SK-N-SH (cell line): Measurements from ENCODE around the gene MLLT1.

ENCODE experiments used
- CHD2 ChIP-seq: fragments of 150-350 bp; IDR thresholded peaks from 2 replicates; pipeline ENCODE4 v1.6.1; 2018; ENCODE audit warnings: low read length; ENCODE audit not compliant: partially characterized antibody
- EP300 ChIP-seq, 2 experiments: IDR thresholded peaks; 2 replicates each; pipeline versions ENCODE4 v1.4.0 to v1.6.1; 2012; ENCODE audit warnings: borderline replicate concordance in 1 of 2, low read depth in 1 of 2, low read length in 1 of 2
- EZH2phosphoT487 ChIP-seq: fragments of 200-600 bp; sonication (generic); IDR thresholded peaks from 2 replicates; pipeline ENCODE4 v1.6.1; 2017; ENCODE audit warnings: low read depth, mixed run types, mild to moderate bottlenecking, antibody characterized with exemption, moderate library complexity, borderline replicate concordance
- JUND ChIP-seq: IDR thresholded peaks from 2 replicates; pipeline ENCODE4 v1.4.0; 2012
- POLR2AphosphoS5 ChIP-seq: IDR thresholded peaks from 2 replicates; pipeline ENCODE4 v1.6.1; 2012; ENCODE audit warnings: low read depth, low read length
- SIN3A ChIP-seq: IDR thresholded peaks from 2 replicates; pipeline ENCODE4 v1.6.1; 2012; ENCODE audit warnings: low read depth, mild to moderate bottlenecking, low read length, moderate library complexity, borderline replicate concordance
- TCF12 ChIP-seq: IDR thresholded peaks from 2 replicates; pipeline ENCODE4 v1.4.0; 2012
- USF1 ChIP-seq: IDR thresholded peaks from 2 replicates; pipeline ENCODE4 v1.4.0; 2012; ENCODE audit warnings: low read depth, borderline replicate concordance
- YY1 ChIP-seq: IDR thresholded peaks from 2 replicates; pipeline ENCODE4 v1.4.0; 2012; ENCODE audit warnings: low read depth, mild to moderate bottlenecking
- TF ChIP-seq, protein P1 (sequence below): fragments of 200-600 bp; sonication (generic); IDR thresholded peaks from 2 replicates; pipeline ENCODE4 v1.6.1; 2017; ENCODE audit warnings: antibody characterized with exemption, mild to moderate bottlenecking, moderate library complexity
- TF ChIP-seq, protein P2 (sequence below): fragments of 150-350 bp; IDR thresholded peaks from 2 replicates; pipeline ENCODE4 v1.6.1; 2016; ENCODE audit warnings: mild to moderate bottlenecking, low read depth, low read length
- TF ChIP-seq, protein P3 (sequence below): IDR thresholded peaks from 2 replicates; pipeline ENCODE4 v1.6.1; 2012; ENCODE audit warnings: mild to moderate bottlenecking, low read depth, low read length, moderate library complexity
- TF ChIP-seq, protein P4 (sequence below): IDR thresholded peaks from 2 replicates; pipeline ENCODE4; 2012

DNA sequence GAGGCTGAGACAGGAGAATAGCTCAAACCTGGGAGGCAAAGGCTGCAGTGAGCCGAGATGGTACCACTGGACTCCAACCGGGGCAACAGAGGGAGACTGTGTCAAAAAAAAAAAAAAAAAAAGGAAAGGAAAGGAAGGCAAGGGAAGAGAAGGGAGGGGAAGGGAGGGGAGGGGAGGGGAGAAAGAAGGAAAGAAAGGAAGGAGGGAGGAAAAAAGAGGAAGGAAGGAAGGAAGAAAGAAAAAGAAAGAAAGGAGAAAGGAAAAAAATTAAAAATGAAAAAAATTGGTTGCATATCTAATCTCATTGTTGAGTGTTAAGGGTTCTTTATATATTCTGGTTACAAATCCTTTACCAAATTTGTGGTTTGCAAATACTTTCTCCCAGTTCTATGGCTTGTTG is 98.7 kb downstream of the MLLT1 start:
- TF ChIP-seq POLR2AphosphoS5, result no peak
- TF ChIP-seq, protein P1, sequence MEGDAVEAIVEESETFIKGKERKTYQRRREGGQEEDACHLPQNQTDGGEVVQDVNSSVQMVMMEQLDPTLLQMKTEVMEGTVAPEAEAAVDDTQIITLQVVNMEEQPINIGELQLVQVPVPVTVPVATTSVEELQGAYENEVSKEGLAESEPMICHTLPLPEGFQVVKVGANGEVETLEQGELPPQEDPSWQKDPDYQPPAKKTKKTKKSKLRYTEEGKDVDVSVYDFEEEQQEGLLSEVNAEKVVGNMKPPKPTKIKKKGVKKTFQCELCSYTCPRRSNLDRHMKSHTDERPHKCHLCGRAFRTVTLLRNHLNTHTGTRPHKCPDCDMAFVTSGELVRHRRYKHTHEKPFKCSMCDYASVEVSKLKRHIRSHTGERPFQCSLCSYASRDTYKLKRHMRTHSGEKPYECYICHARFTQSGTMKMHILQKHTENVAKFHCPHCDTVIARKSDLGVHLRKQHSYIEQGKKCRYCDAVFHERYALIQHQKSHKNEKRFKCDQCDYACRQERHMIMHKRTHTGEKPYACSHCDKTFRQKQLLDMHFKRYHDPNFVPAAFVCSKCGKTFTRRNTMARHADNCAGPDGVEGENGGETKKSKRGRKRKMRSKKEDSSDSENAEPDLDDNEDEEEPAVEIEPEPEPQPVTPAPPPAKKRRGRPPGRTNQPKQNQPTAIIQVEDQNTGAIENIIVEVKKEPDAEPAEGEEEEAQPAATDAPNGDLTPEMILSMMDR, result no peak
- TF ChIP-seq, protein P2, sequence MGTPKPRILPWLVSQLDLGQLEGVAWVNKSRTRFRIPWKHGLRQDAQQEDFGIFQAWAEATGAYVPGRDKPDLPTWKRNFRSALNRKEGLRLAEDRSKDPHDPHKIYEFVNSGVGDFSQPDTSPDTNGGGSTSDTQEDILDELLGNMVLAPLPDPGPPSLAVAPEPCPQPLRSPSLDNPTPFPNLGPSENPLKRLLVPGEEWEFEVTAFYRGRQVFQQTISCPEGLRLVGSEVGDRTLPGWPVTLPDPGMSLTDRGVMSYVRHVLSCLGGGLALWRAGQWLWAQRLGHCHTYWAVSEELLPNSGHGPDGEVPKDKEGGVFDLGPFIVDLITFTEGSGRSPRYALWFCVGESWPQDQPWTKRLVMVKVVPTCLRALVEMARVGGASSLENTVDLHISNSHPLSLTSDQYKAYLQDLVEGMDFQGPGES, result no peak
- TF ChIP-seq, protein P3, sequence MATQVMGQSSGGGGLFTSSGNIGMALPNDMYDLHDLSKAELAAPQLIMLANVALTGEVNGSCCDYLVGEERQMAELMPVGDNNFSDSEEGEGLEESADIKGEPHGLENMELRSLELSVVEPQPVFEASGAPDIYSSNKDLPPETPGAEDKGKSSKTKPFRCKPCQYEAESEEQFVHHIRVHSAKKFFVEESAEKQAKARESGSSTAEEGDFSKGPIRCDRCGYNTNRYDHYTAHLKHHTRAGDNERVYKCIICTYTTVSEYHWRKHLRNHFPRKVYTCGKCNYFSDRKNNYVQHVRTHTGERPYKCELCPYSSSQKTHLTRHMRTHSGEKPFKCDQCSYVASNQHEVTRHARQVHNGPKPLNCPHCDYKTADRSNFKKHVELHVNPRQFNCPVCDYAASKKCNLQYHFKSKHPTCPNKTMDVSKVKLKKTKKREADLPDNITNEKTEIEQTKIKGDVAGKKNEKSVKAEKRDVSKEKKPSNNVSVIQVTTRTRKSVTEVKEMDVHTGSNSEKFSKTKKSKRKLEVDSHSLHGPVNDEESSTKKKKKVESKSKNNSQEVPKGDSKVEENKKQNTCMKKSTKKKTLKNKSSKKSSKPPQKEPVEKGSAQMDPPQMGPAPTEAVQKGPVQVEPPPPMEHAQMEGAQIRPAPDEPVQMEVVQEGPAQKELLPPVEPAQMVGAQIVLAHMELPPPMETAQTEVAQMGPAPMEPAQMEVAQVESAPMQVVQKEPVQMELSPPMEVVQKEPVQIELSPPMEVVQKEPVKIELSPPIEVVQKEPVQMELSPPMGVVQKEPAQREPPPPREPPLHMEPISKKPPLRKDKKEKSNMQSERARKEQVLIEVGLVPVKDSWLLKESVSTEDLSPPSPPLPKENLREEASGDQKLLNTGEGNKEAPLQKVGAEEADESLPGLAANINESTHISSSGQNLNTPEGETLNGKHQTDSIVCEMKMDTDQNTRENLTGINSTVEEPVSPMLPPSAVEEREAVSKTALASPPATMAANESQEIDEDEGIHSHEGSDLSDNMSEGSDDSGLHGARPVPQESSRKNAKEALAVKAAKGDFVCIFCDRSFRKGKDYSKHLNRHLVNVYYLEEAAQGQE, result no peak
- no peak for TF ChIP-seq CHD2
- TF ChIP-seq, protein P4, sequence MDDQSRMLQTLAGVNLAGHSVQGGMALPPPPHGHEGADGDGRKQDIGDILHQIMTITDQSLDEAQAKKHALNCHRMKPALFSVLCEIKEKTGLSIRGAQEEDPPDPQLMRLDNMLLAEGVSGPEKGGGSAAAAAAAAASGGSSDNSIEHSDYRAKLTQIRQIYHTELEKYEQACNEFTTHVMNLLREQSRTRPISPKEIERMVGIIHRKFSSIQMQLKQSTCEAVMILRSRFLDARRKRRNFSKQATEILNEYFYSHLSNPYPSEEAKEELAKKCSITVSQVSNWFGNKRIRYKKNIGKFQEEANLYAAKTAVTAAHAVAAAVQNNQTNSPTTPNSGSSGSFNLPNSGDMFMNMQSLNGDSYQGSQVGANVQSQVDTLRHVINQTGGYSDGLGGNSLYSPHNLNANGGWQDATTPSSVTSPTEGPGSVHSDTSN, result no peak
- TF ChIP-seq SIN3A, result no peak
- no peak for TF ChIP-seq JUND
- TF ChIP-seq EP300 (IDR thresholded peaks at IDR 0.05; ENCODE audit: borderline replicate concordance in 1 of 2, low read depth in 1 of 2, low read length in 1 of 2), result no peak
- no peak for TF ChIP-seq YY1
- no peak for TF ChIP-seq TCF12
- TF ChIP-seq EZH2phosphoT487, result no peak
- no peak for TF ChIP-seq USF1
